ENCODE results near the gene PARS2. TPM values are rescaled to one million over a fixed set of nuclear protein-coding genes. Genes with fewer than 3 reads are reported as not detected.

The PARS2 gene
- total and polyA plus RNA-seq, 3 experiments from 2014 or later = 3.2 to 8.2 (median 7.9) TPM

- CTCF ChIA-PET = no interaction called here
- H3K27me3 Mint-ChIP-seq = peaks cover 6 to 18% of the 10 kb centered on the region in 2 donors
- peaks cover 11 to 13% (median 13%) of the 10 kb centered on the region in 3 donors for H3K4me1 Mint-ChIP-seq
- no peak for DNase-seq
- peaks cover 0 to 5% (median 0%) of the 10 kb centered on the region in 3 donors for H3K36me3 Mint-ChIP-seq
- Histone ChIP-seq H3K4me1 (ENCODE audit: insufficient read depth, low read length) (peaks cover 12% of the 10 kb centered on the region), H3K9me3 (ENCODE audit: low read length) (no peaks in the 10 kb centered on the region), H3K4me3 (ENCODE audit: low read length) (no peak overlapping the region), H3K27me3 (ENCODE audit: insufficient read depth, low read length, poor library complexity, severe bottlenecking) (no peaks in the 10 kb centered on the region), H3K36me3 (ENCODE audit: insufficient read depth, low read length) (no peaks in the 10 kb centered on the region), H3K27ac (ENCODE audit: low read depth, low read length) (no peak overlapping the region)
- H3K9me3 Mint-ChIP-seq = no peaks in the 10 kb centered on the region
- H3K4me3 Mint-ChIP-seq = no peak overlapping the region
- POLR2A ChIA-PET = no interaction called here
- H3K27ac Mint-ChIP-seq = no peak overlapping the region
Observed at GRCh38 chr1:54711536-54711935, 52.8 kb downstream of the PARS2 start.

GRCh38 chr1:54710841-54711240 is 53.5 kb downstream of the PARS2 start:
- Histone ChIP-seq H3K9me3 (ENCODE audit: low read length) (no peaks in the 10 kb centered on the region), H3K36me3 (ENCODE audit: insufficient read depth, low read length) (no peaks in the 10 kb centered on the region), H3K27me3 (ENCODE audit: insufficient read depth, low read length, poor library complexity, severe bottlenecking) (peaks cover 3% of the 10 kb centered on the region), H3K4me1 (ENCODE audit: insufficient read depth, low read length) (peaks cover 7% of the 10 kb centered on the region), H3K27ac (ENCODE audit: low read depth, low read length) (no peak overlapping the region), H3K4me3 (ENCODE audit: low read length) (no peak overlapping the region)
- POLR2A ChIA-PET = no interaction called here
- Mint-ChIP-seq H3K27ac (peak overlapping the region in 1 of 8 donors; percentile 14), H3K36me3 (peaks cover 0 to 2% (median 0%) of the 10 kb centered on the region in 3 donors), H3K4me3 (peak overlapping the region in 1 of 7 donors; percentile 44), H3K9me3 (no peaks in the 10 kb centered on the region), H3K4me1 (peaks cover 6 to 7% (median 6%) of the 10 kb centered on the region in 3 donors), H3K27me3 (peaks cover 7 to 22% of the 10 kb centered on the region in 2 donors)
- CTCF ChIA-PET = no interaction called here
- DNase-seq = no peak

GRCh38 chr1:54710434-54710833 is 53.9 kb downstream of the PARS2 start:
- Histone ChIP-seq H3K4me1 (ENCODE audit: insufficient read depth, low read length) (peaks cover 7% of the 10 kb centered on the region), H3K36me3 (ENCODE audit: insufficient read depth, low read length) (no peaks in the 10 kb centered on the region), H3K9me3 (ENCODE audit: low read length) (no peaks in the 10 kb centered on the region), H3K4me3 (ENCODE audit: low read length) (no peak overlapping the region), H3K27ac (ENCODE audit: low read depth, low read length) (no peak overlapping the region), H3K27me3 (ENCODE audit: insufficient read depth, low read length, poor library complexity, severe bottlenecking) (peaks cover 7% of the 10 kb centered on the region)
- CTCF ChIA-PET = no interaction called here
- peaks cover 5 to 6% (median 5%) of the 10 kb centered on the region in 3 donors for H3K4me1 Mint-ChIP-seq
- no peak for DNase-seq
- no peak overlapping the region for H3K4me3 Mint-ChIP-seq
- H3K36me3 Mint-ChIP-seq = peaks cover 0 to under 1% (median 0%) of the 10 kb centered on the region in 3 donors
- H3K9me3 Mint-ChIP-seq = no peaks in the 10 kb centered on the region
- H3K27me3 Mint-ChIP-seq = peaks cover 8 to 22% of the 10 kb centered on the region in 2 donors
- no peak overlapping the region for H3K27ac Mint-ChIP-seq
- POLR2A ChIA-PET = no interaction called here

GRCh38 chr1:54709547-54710292 is 54.6 kb downstream of the PARS2 start:
- no peak for DNase-seq
- H3K27ac Mint-ChIP-seq = no peak overlapping the region
- H3K4me1 Mint-ChIP-seq = no peaks in the 10 kb centered on the region
- CTCF ChIA-PET = no interaction called here
- Histone ChIP-seq H3K4me1 (ENCODE audit: insufficient read depth, low read length) (no peaks in the 10 kb centered on the region), H3K36me3 (ENCODE audit: insufficient read depth, low read length) (no peaks in the 10 kb centered on the region), H3K27ac (ENCODE audit: low read depth, low read length) (no peak overlapping the region), H3K27me3 (ENCODE audit: insufficient read depth, low read length, poor library complexity, severe bottlenecking) (peaks cover 8% of the 10 kb centered on the region), H3K4me3 (ENCODE audit: low read length) (no peak overlapping the region), H3K9me3 (ENCODE audit: low read length) (no peaks in the 10 kb centered on the region)
- no peaks in the 10 kb centered on the region for H3K9me3 Mint-ChIP-seq
- H3K36me3 Mint-ChIP-seq = no peaks in the 10 kb centered on the region
- peaks cover 9 to 22% of the 10 kb centered on the region in 2 donors for H3K27me3 Mint-ChIP-seq
- POLR2A ChIA-PET = no interaction called here
- no peak overlapping the region for H3K4me3 Mint-ChIP-seq

GRCh38 chr1:54708385-54708784 is 55.9 kb downstream of the PARS2 start:
- no peaks in the 10 kb centered on the region for H3K9me3 ChIP-seq (ENCODE audit: low read length)
- no peaks in the 10 kb centered on the region for H3K36me3 Mint-ChIP-seq
- no peaks in the 10 kb centered on the region for H3K4me1 Mint-ChIP-seq
- H3K4me3 ChIP-seq (ENCODE audit: low read length) = no peak overlapping the region
- CTCF ChIA-PET = no interaction called here
- no peak overlapping the region for H3K27ac ChIP-seq (ENCODE audit: low read depth, low read length)
- peaks cover 8% of the 10 kb centered on the region for H3K27me3 ChIP-seq (ENCODE audit: insufficient read depth, low read length, poor library complexity, severe bottlenecking)
- H3K27me3 Mint-ChIP-seq = peaks cover 11 to 22% of the 10 kb centered on the region in 2 donors
- no peaks in the 10 kb centered on the region for H3K9me3 Mint-ChIP-seq
- no peak overlapping the region for H3K4me3 Mint-ChIP-seq
- DNase-seq = no peak
- H3K27ac Mint-ChIP-seq = no peak overlapping the region
- POLR2A ChIA-PET = no interaction called here
- H3K36me3 ChIP-seq (ENCODE audit: insufficient read depth, low read length) = no peaks in the 10 kb centered on the region
- H3K4me1 ChIP-seq (ENCODE audit: insufficient read depth, low read length) = no peaks in the 10 kb centered on the region

Other genes with a start within 250 kb of the PARS2 start
- under 1 TPM; 0.37 to 0.58 TPM for gene ACOT11, start 216.3 kb downstream of the PARS2 start, total RNA-seq
- 0.09 TPM for gene ACOT11, start 216.3 kb downstream of the PARS2 start, polyA plus RNA-seq
- gene FAM151A, start 141.0 kb downstream of the PARS2 start, total RNA-seq = not detected
- gene FAM151A, start 141.0 kb downstream of the PARS2 start, polyA plus RNA-seq = not detected
- gene MROH7, start 122.7 kb downstream of the PARS2 start, total RNA-seq = not detected
- not detected for gene MROH7, start 122.7 kb downstream of the PARS2 start, polyA plus RNA-seq
- 10 to 100 TPM; 47.0 to 47.5 TPM for gene TTC4, start 48.7 kb downstream of the PARS2 start, total RNA-seq
- gene TTC4, start 48.7 kb downstream of the PARS2 start, polyA plus RNA-seq = 23.8 TPM
- gene TTC22, start 36.8 kb upstream of the PARS2 start, total RNA-seq = 1 to 10 TPM; 2.8 to 2.9 TPM
- gene TTC22, start 36.8 kb upstream of the PARS2 start, polyA plus RNA-seq = 5.6 TPM
- gene DHCR24, start 122.7 kb upstream of the PARS2 start, total RNA-seq = 10 to 100 TPM; 54.6 to 59.8 TPM
- 2.6 TPM for gene DHCR24, start 122.7 kb upstream of the PARS2 start, polyA plus RNA-seq
- gene TMEM61, start 216.1 kb upstream of the PARS2 start, total RNA-seq = not detected
- not detected for gene TMEM61, start 216.1 kb upstream of the PARS2 start, polyA plus RNA-seq
- not detected for gene BSND, start 234.4 kb upstream of the PARS2 start, total RNA-seq
- gene BSND, start 234.4 kb upstream of the PARS2 start, polyA plus RNA-seq = not detected